PFSK-1 (cell line): ENCODE data around the gene THAP6. TPM values are rescaled to one million over a fixed set of nuclear protein-coding genes. Genes with fewer than 3 reads are reported as not detected.

Experiments used
- FOXP2 ChIP-seq: optimal IDR thresholded peaks from 2 replicates; pipeline ENCODE3; 2011; ENCODE audit warnings: borderline replicate concordance, control low read depth, inconsistent platforms; ENCODE audit not compliant: insufficient read depth; ENCODE audit errors: extremely low read length, extremely low read depth
- POLR2AphosphoS5 ChIP-seq: IDR thresholded peaks from 2 replicates; pipeline ENCODE4 v1.6.1; 2012; ENCODE audit warnings: low read depth, mild to moderate bottlenecking, control low read depth, low read length, moderate library complexity
- SIN3A ChIP-seq: IDR thresholded peaks from 2 replicates; pipeline ENCODE4 v1.6.1; 2012; ENCODE audit warnings: mild to moderate bottlenecking, low read length, moderate library complexity, borderline replicate concordance; ENCODE audit not compliant: insufficient read depth
- TAF1 ChIP-seq: IDR thresholded peaks from 2 replicates; pipeline ENCODE4 v1.6.1; 2012; ENCODE audit warnings: low read length, control low read depth, borderline replicate concordance; ENCODE audit not compliant: insufficient read depth
- polyA plus RNA-seq: library from polyadenylated mRNA; unstranded; fragments of >200 nt; gene quantifications from one replicate; pipeline ENCODE4 v1.2.1, GENCODE V29; 2012; ENCODE audit warnings: low read depth, missing spikeins; ENCODE audit not compliant: insufficient read length
- TF ChIP-seq, protein P1 (sequence below), 2 experiments: IDR thresholded peaks; 2 replicates each; pipeline versions ENCODE4 v1.6.1 to v1.8.0; 2011 to 2012; ENCODE audit warnings: low read depth in 2 of 2, low read length in 2 of 2, control low read depth in 1 of 2, inconsistent platforms in 1 of 2, mild to moderate bottlenecking in 1 of 2, moderate library complexity in 1 of 2; ENCODE audit not compliant: insufficient read depth in 1 of 2

THAP6 gene, protein sequence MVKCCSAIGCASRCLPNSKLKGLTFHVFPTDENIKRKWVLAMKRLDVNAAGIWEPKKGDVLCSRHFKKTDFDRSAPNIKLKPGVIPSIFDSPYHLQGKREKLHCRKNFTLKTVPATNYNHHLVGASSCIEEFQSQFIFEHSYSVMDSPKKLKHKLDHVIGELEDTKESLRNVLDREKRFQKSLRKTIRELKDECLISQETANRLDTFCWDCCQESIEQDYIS
- 10.9 TPM for polyA plus RNA-seq

DNA sequence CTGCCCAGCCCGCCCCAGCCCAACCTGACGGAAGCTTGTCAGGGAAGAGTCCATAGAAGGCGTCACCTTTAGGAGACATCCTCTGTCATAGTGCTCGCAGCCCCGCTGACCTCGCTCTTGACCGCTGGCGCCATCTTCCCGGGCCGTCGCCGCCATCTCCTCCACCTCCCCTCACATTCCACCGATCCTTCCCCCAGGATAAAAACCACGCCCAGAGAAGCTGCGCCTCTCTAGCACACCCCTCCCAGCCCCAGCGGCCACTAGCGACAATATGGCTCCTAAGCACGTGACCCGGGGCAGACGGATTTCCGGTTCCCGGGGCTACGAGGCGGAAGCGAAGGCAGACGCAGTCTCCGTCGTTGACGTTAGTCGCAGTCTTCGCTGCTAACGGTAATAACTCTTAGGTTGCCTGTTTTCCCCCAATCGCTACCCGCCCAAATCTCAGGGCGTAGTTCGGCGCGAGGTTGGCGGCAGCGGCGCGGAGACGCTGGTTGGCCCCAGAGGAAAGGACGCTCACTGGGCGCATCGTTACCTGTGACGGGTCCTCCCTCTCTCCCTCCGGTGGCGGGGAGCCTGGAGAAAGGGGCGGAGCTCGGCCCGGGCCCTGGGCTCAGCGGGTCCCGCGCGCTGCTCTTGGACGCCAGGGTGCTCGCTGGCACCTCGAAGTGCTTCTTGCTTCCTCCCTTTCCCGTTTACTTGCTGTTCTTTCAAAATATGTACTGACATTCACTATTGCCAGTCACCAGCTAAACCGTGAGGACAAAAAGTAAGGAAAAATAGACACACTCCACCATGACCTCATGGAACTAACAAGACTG, at the start of gene THAP6, which contains the start of gene RCHY1:
TSS of gene THAP6 (plus strand) at position 343 of the 818 bp plus-strand sequence. CDS start 980 bp downstream, outside the sequence.
TSS of gene RCHY1 (minus strand) at position 273 of the 818 bp plus-strand sequence. CDS start at position 156, 117 bp downstream.
- TF ChIP-seq, protein P1, sequence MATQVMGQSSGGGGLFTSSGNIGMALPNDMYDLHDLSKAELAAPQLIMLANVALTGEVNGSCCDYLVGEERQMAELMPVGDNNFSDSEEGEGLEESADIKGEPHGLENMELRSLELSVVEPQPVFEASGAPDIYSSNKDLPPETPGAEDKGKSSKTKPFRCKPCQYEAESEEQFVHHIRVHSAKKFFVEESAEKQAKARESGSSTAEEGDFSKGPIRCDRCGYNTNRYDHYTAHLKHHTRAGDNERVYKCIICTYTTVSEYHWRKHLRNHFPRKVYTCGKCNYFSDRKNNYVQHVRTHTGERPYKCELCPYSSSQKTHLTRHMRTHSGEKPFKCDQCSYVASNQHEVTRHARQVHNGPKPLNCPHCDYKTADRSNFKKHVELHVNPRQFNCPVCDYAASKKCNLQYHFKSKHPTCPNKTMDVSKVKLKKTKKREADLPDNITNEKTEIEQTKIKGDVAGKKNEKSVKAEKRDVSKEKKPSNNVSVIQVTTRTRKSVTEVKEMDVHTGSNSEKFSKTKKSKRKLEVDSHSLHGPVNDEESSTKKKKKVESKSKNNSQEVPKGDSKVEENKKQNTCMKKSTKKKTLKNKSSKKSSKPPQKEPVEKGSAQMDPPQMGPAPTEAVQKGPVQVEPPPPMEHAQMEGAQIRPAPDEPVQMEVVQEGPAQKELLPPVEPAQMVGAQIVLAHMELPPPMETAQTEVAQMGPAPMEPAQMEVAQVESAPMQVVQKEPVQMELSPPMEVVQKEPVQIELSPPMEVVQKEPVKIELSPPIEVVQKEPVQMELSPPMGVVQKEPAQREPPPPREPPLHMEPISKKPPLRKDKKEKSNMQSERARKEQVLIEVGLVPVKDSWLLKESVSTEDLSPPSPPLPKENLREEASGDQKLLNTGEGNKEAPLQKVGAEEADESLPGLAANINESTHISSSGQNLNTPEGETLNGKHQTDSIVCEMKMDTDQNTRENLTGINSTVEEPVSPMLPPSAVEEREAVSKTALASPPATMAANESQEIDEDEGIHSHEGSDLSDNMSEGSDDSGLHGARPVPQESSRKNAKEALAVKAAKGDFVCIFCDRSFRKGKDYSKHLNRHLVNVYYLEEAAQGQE (IDR thresholded peaks at IDR 0.05; ENCODE audit: insufficient read depth in 1 of 2, low read depth in 2 of 2, low read length in 2 of 2), result peak; percentile 15 to 30; a peak in 1 of 4 replicates
- TF ChIP-seq SIN3A (no peak), FOXP2 (peak; percentile 13), TAF1 (peak; percentile 80; the same call in 1 of the 2 replicates), POLR2AphosphoS5 (peak; percentile 90)

DNA sequence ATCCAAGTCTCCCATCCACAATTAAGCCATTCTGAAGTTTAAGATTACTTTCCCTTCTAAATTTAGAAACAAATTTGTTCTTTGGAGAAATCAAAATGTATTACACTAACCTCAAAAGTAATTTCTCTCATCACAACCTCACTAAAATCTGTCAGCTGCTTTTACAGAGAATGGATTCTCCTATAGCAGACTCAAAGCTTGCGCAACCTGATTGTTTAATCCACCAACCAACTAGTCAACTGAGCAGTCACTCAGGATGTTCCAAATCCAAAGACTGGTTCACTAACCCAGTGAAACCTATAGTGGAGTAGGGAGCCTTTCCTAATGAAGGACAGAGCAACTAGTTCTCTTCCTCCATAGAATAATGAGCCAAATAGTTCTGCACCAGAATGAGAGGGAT, 44.4 kb upstream of the THAP6 start:
- TF ChIP-seq TAF1 (no peak), POLR2AphosphoS5 (no peak), FOXP2 (no peak), SIN3A (no peak)
- TF ChIP-seq, protein P1 (IDR thresholded peaks at IDR 0.05; ENCODE audit: insufficient read depth in 1 of 2, low read depth in 2 of 2, low read length in 2 of 2), result no peak

DNA sequence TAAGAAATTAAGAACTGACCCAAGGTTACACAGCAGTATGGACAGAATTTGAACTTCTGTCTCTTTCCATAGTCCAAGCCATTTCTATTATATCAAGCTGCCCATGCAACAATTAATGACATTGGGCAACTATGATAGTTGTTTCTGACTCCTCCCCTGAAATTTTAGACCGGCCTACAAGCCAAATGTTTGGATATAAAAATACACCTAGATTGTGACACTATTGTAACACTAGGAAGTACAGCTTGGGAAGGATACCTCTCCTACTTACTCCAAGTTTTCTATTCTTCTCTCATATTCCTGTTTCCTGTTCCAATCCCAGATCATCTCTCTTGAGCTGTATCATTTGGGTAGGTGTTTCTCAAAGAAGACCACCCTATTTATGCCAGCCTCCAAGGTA, 43.5 kb upstream of the THAP6 start:
- TF ChIP-seq SIN3A, result no peak
- no peak for TF ChIP-seq FOXP2
- no peak for TF ChIP-seq POLR2AphosphoS5
- TF ChIP-seq TAF1, result no peak
- TF ChIP-seq, protein P1 (IDR thresholded peaks at IDR 0.05; ENCODE audit: insufficient read depth in 1 of 2, low read depth in 2 of 2, low read length in 2 of 2), result no peak

DNA sequence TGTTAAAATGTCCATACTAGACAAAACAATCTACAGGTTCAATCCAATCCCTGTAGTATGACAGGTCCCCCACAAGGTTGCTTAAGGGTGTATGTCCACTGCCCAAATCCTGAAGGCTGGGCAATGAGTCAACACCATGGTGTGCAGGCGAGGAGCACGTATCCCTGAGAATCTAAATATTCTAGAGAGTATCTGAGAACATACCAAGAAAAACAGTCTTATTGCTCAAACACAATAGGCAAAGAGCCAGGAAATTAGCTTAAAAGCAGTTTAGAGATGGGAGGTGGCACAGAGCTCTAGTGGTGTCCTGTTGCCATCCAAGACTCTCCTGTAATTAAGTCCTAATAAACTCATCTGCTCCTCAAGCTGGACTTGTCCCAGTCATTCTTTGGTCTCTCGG, 37.1 kb upstream of the THAP6 start:
- TF ChIP-seq TAF1, result no peak
- TF ChIP-seq SIN3A, result no peak
- no peak for TF ChIP-seq FOXP2
- no peak for TF ChIP-seq POLR2AphosphoS5
- TF ChIP-seq, protein P1 (IDR thresholded peaks at IDR 0.05; ENCODE audit: insufficient read depth in 1 of 2, low read depth in 2 of 2, low read length in 2 of 2), result no peak

DNA sequence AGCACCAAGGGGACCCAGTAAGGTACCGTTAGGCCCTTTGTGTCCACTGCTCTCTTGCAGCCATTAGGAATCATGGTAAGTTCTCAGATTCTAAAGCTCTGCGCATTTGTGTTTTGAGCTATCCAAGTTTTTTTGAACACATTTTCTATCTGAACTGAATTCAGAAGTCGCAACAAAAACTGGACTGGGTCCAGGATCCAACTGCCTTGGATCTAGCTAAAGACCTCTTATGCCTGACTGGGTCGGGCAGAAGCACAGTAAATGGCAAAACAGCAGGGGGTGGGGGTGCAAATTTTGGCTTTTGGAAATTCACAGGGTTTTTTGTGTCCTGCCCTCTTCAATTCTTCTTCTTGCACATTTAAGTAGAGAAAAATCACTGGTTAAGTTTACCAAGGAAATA, 30.1 kb upstream of the THAP6 start:
- TF ChIP-seq FOXP2, result no peak
- no peak for TF ChIP-seq POLR2AphosphoS5
- TF ChIP-seq, protein P1 (IDR thresholded peaks at IDR 0.05; ENCODE audit: insufficient read depth in 1 of 2, low read depth in 2 of 2, low read length in 2 of 2), result no peak
- TF ChIP-seq TAF1, result no peak
- no peak for TF ChIP-seq SIN3A
